ENCODE results near the gene PDE7B.

The PDE7B gene

DNA sequence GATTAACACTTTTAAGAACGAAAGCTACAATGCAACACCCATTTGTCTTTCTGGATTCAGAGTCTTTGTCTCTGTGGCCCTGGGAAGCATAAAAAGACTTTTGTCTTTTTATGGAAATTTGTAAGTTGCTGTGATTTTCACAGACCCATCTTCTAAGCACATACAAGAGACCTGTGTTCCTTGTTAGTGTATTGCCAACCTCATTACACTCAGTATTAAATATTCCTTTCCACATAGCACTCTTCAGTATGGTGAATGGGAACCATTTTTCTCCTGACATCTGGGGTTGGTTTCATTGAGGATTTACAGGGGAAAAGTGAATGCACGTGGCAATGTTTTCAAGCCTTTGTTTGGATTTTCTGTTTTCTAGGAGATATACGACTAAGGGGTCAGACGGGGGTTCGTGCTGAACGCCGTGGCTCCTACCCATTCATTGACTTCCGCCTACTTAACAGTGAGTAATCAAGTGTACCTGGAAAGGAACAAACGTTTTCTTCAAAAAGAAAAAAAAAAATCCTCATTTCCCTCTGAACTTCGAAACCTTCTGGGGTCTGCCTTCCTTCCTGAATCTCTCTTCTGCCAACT lies 257.0 kb downstream of the PDE7B start:
- H3K36me3 Mint-ChIP-seq (ENCODE audit: low read depth), result peaks cover 6% of the 10 kb centered on the region
- no peak overlapping the region for H3K4me3 Mint-ChIP-seq
- H3K27ac Mint-ChIP-seq, result no peak overlapping the region
- no peaks in the 10 kb centered on the region for H3K9me3 Mint-ChIP-seq
- H3K4me1 Mint-ChIP-seq (ENCODE audit: low read depth), result peaks cover 1% of the 10 kb centered on the region
- H3K27me3 Mint-ChIP-seq (ENCODE audit: low read depth), result no peaks in the 10 kb centered on the region
- DNase-seq (ENCODE audit: low spot score), result no peak

- Mint-ChIP-seq H3K4me1 (ENCODE audit: low read depth) (peaks cover 3% of the 10 kb centered on the region), H3K27ac (no peak overlapping the region), H3K36me3 (ENCODE audit: low read depth) (peaks cover 12% of the 10 kb centered on the region), H3K27me3 (ENCODE audit: low read depth) (peaks cover 3% of the 10 kb centered on the region), H3K9me3 (no peaks in the 10 kb centered on the region), H3K4me3 (no peak overlapping the region)
- no peak for DNase-seq (ENCODE audit: low spot score)
These were observed 260.3 kb downstream of the PDE7B start for GRCh38 chr6:136111831-136112230.

- Mint-ChIP-seq H3K27ac (no peak overlapping the region), H3K27me3 (ENCODE audit: low read depth) (peaks cover 3% of the 10 kb centered on the region), H3K9me3 (no peaks in the 10 kb centered on the region), H3K4me3 (no peak overlapping the region), H3K36me3 (ENCODE audit: low read depth) (peaks cover 12% of the 10 kb centered on the region), H3K4me1 (ENCODE audit: low read depth) (peaks cover 3% of the 10 kb centered on the region)
- DNase-seq (ENCODE audit: low spot score), result no peak
These were observed 260.8 kb downstream of the PDE7B start for GRCh38 chr6:136112262-136112661.

GRCh38 chr6:136113736-136114173 lies 262.3 kb downstream of the PDE7B start:
- H3K36me3 Mint-ChIP-seq (ENCODE audit: low read depth), result peaks cover 10% of the 10 kb centered on the region
- H3K4me1 Mint-ChIP-seq (ENCODE audit: low read depth), result peaks cover 2% of the 10 kb centered on the region
- no peak overlapping the region for H3K4me3 Mint-ChIP-seq
- DNase-seq (ENCODE audit: low spot score), result no peak
- H3K27ac Mint-ChIP-seq, result no peak overlapping the region
- peaks cover 3% of the 10 kb centered on the region for H3K27me3 Mint-ChIP-seq (ENCODE audit: low read depth)
- no peaks in the 10 kb centered on the region for H3K9me3 Mint-ChIP-seq

- Mint-ChIP-seq H3K27me3 (ENCODE audit: low read depth) (peaks cover 3% of the 10 kb centered on the region), H3K36me3 (ENCODE audit: low read depth) (peaks cover 9% of the 10 kb centered on the region), H3K27ac (no peak overlapping the region), H3K4me1 (ENCODE audit: low read depth) (peaks cover 2% of the 10 kb centered on the region), H3K4me3 (no peak overlapping the region), H3K9me3 (no peaks in the 10 kb centered on the region)
- DNase-seq (ENCODE audit: low spot score), result no peak
These were observed 263.2 kb downstream of the PDE7B start for GRCh38 chr6:136114661-136115060.

- no peaks in the 10 kb centered on the region for H3K9me3 Mint-ChIP-seq
- H3K4me1 Mint-ChIP-seq (ENCODE audit: low read depth), result peaks cover 2% of the 10 kb centered on the region
- DNase-seq (ENCODE audit: low spot score), result no peak
- H3K27ac Mint-ChIP-seq, result no peak overlapping the region
- peaks cover 10% of the 10 kb centered on the region for H3K36me3 Mint-ChIP-seq (ENCODE audit: low read depth)
- no peak overlapping the region for H3K4me3 Mint-ChIP-seq
- H3K27me3 Mint-ChIP-seq (ENCODE audit: low read depth), result peaks cover 3% of the 10 kb centered on the region
These were observed 264.4 kb downstream of the PDE7B start for GRCh38 chr6:136115941-136116340.

DNA sequence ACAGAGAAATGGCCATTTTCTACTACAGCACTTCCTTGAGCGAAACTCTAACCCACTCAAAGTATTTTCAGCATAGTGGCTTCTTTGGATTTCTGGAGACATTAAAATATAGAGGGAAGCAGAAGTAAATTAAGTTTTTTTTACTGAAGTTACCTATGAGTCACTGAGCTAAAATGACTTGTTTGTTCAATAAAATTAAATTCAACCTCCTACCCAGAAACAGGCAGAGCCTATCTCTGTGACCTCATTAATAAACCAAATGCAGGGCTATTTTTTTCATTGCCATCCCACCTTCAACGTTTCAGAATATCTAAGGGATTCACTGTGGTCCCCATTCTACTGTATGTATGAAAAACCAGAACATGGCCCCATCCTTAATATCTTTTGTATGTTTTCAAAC lies 265.6 kb downstream of the PDE7B start:
- Mint-ChIP-seq H3K4me3 (no peak overlapping the region), H3K27me3 (ENCODE audit: low read depth) (peaks cover 3% of the 10 kb centered on the region), H3K36me3 (ENCODE audit: low read depth) (peaks cover 10% of the 10 kb centered on the region), H3K4me1 (ENCODE audit: low read depth) (peaks cover 2% of the 10 kb centered on the region), H3K27ac (no peak overlapping the region), H3K9me3 (no peaks in the 10 kb centered on the region)
- no peak for DNase-seq (ENCODE audit: low spot score)

DNA sequence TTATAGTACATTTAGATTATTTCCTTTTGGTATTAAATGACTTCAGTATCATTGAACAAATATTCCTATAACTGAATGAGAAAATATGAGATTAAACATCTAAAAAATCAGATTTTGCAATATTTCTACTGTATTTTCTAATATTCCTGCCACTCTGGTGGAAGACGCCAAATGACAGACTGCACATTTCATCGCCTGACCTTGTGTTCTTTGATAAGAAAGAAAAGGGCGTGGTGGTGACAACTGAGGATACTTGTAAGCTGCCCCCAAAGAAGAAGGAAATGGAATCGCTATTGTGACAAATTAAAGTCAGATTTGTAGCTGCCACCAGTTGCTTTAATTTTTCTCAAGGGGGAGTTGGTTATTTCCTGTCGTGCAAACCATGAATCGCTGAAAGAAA lies 267.3 kb downstream of the PDE7B start:
- Mint-ChIP-seq H3K27me3 (ENCODE audit: low read depth) (peaks cover 3% of the 10 kb centered on the region), H3K27ac (no peak overlapping the region), H3K4me3 (no peak overlapping the region), H3K36me3 (ENCODE audit: low read depth) (peaks cover 12% of the 10 kb centered on the region), H3K4me1 (ENCODE audit: low read depth) (no peaks in the 10 kb centered on the region), H3K9me3 (no peaks in the 10 kb centered on the region)
- no peak for DNase-seq (ENCODE audit: low spot score)

DNA sequence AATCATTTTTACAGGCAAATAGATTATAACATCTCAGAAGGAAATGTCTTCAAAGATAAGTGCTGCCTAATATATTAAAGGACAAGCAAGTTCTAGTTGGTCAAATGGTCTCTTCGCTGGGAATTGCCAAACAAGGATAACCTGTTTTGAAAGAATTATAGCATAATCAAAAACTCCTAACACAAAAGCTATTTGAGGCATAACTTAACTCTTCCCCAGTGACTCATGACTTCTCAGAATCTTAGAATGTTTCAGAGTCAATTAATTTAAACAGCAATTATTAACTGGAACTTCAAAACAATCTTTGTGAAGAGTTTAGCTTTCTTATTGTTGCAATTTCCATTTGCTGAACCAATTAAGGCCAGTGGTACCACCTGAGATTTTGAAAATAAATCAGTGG lies 272.0 kb downstream of the PDE7B start:
- DNase-seq (ENCODE audit: low spot score), result no peak
- Mint-ChIP-seq H3K27ac (no peak overlapping the region), H3K4me3 (no peak overlapping the region), H3K27me3 (ENCODE audit: low read depth) (peaks cover 2% of the 10 kb centered on the region), H3K9me3 (no peaks in the 10 kb centered on the region), H3K4me1 (ENCODE audit: low read depth) (no peaks in the 10 kb centered on the region), H3K36me3 (ENCODE audit: low read depth) (peaks cover 6% of the 10 kb centered on the region)

- peaks cover 2% of the 10 kb centered on the region for H3K27me3 Mint-ChIP-seq (ENCODE audit: low read depth)
- no peaks in the 10 kb centered on the region for H3K9me3 Mint-ChIP-seq
- no peaks in the 10 kb centered on the region for H3K4me1 Mint-ChIP-seq (ENCODE audit: low read depth)
- DNase-seq (ENCODE audit: low spot score), result no peak
- no peak overlapping the region for H3K4me3 Mint-ChIP-seq
- no peak overlapping the region for H3K27ac Mint-ChIP-seq
- peaks cover 6% of the 10 kb centered on the region for H3K36me3 Mint-ChIP-seq (ENCODE audit: low read depth)
These were observed 274.1 kb downstream of the PDE7B start for GRCh38 chr6:136125585-136125984.

DNA sequence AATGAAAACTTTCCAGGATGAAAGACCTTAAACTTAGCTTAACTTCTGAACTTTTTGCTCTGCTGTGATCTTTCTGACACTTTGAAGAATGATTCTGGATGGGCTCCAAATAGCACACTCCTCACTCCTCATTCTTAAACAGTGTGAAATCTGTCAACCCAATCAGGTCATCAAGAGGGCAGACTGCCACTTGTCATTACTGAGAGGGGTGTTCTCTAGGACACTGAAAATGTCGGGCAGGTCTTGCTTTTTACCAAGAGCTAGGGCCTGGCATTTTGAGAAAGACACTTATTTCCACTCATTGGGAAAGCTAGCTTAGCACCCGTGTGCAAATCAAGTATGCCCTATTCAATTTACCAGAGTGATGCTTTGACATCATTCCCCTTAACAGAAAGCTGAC lies 276.4 kb downstream of the PDE7B start:
- H3K4me3 Mint-ChIP-seq, result no peak overlapping the region
- peaks cover 2% of the 10 kb centered on the region for H3K27me3 Mint-ChIP-seq (ENCODE audit: low read depth)
- DNase-seq (ENCODE audit: low spot score), result no peak
- no peaks in the 10 kb centered on the region for H3K4me1 Mint-ChIP-seq (ENCODE audit: low read depth)
- no peak overlapping the region for H3K27ac Mint-ChIP-seq
- H3K9me3 Mint-ChIP-seq, result no peaks in the 10 kb centered on the region
- H3K36me3 Mint-ChIP-seq (ENCODE audit: low read depth), result peaks cover 6% of the 10 kb centered on the region

DNA sequence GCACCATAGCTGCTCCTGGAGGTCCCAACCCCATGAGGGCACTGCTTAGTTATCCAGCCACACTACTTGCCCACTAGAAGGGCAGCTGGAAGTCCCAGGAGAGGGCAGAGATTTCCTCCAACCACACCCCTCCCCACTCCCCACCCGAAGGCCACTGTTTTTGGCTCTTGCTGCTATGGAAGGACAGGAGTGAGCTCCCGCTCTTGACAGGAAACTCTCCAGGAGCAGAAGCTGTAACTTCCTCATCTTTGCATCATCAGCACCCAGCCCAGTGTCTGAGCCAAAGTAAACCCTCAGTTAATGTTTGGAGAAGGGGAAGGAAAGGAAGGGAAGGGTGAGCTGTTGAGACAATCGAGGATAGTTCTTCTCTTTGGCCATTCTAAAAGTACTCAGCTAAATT lies 277.9 kb downstream of the PDE7B start:
- Mint-ChIP-seq H3K27me3 (ENCODE audit: low read depth) (peaks cover 2% of the 10 kb centered on the region), H3K4me3 (no peak overlapping the region), H3K36me3 (ENCODE audit: low read depth) (peaks cover 6% of the 10 kb centered on the region), H3K9me3 (no peaks in the 10 kb centered on the region), H3K4me1 (ENCODE audit: low read depth) (no peaks in the 10 kb centered on the region), H3K27ac (no peak overlapping the region)
- no peak for DNase-seq (ENCODE audit: low spot score)

DNA sequence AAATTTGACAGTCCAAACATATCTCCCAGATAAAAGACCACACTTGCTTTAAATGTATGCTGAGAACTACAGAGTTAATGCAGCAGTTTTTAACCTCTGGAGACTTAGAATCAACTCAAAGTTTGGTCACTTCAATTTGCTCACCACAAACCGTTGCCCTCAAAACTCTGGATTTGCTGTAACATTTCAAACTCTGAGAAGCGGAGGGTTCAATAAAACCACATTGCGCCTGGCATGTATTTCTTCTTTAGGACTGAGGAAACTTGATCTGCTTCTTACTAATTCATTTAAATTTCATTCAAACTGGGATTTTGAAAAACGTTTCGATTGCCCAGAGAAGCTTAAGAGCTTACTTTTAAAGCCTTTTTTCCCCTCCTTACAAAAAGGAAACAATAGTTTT lies 282.8 kb downstream of the PDE7B start:
- no peaks in the 10 kb centered on the region for H3K4me1 Mint-ChIP-seq (ENCODE audit: low read depth)

DNA sequence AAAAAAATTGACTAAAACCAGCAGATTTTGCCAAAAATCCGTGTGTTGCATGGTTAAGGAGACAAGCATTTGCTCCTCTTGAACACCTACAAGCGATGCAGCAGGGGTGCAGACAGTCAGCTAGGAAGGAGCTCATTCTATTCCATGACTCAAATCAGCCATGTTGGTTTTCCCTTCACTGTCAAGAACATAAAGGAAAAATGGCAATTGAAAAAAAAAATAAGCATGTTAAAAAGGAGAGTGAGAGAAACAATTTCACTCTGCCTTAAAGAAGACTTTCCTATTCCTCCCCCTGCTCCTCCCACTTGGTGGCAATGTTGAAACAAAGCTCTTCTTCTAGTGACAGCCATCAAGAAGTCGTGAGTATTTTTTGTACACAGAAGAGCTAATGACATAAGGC lies 283.2 kb downstream of the PDE7B start:
- H3K4me3 Mint-ChIP-seq, result no peak overlapping the region
- H3K27ac Mint-ChIP-seq, result no peak overlapping the region
- DNase-seq (ENCODE audit: low spot score), result no peak
- H3K4me1 Mint-ChIP-seq (ENCODE audit: low read depth), result no peaks in the 10 kb centered on the region
- peaks cover 9% of the 10 kb centered on the region for H3K36me3 Mint-ChIP-seq (ENCODE audit: low read depth)
- no peaks in the 10 kb centered on the region for H3K9me3 Mint-ChIP-seq
- H3K27me3 Mint-ChIP-seq (ENCODE audit: low read depth), result no peaks in the 10 kb centered on the region

More for the DNA sequence above, 282.8 kb downstream of the PDE7B start:
- DNase-seq (ENCODE audit: low spot score), result no peak
- no peaks in the 10 kb centered on the region for H3K27me3 Mint-ChIP-seq (ENCODE audit: low read depth)
- H3K27ac Mint-ChIP-seq, result no peak overlapping the region
- peaks cover 9% of the 10 kb centered on the region for H3K36me3 Mint-ChIP-seq (ENCODE audit: low read depth)
- no peaks in the 10 kb centered on the region for H3K9me3 Mint-ChIP-seq
- no peak overlapping the region for H3K4me3 Mint-ChIP-seq

GRCh38 chr6:136136274-136136673 lies 284.8 kb downstream of the PDE7B start:
- Mint-ChIP-seq H3K27ac (no peak overlapping the region), H3K9me3 (no peaks in the 10 kb centered on the region), H3K27me3 (ENCODE audit: low read depth) (no peaks in the 10 kb centered on the region), H3K36me3 (ENCODE audit: low read depth) (peaks cover 5% of the 10 kb centered on the region), H3K4me3 (no peak overlapping the region), H3K4me1 (ENCODE audit: low read depth) (no peaks in the 10 kb centered on the region)
- no peak for DNase-seq (ENCODE audit: low spot score)

Measured in T-helper 2 cell treated with Interferon-gamma antibody and Interleukin-4, amounts not matched to agents 5 μg/mL and 100 μg/mL, for 36 hours (primary cell).